IPS-NIHi7 (cell line): ENCODE results near the gene PCYOX1L.
A peak's percentile ranks its signal among the peaks of the same experiment; 100 is the strongest.

Source experiments
- DNase-seq: peaks from one replicate; pipeline ENCODE4 v3.0.0; 2012; ENCODE audit warnings: mixed read lengths; ENCODE audit errors: extremely low spot score

Gene PCYOX1L

DNA sequence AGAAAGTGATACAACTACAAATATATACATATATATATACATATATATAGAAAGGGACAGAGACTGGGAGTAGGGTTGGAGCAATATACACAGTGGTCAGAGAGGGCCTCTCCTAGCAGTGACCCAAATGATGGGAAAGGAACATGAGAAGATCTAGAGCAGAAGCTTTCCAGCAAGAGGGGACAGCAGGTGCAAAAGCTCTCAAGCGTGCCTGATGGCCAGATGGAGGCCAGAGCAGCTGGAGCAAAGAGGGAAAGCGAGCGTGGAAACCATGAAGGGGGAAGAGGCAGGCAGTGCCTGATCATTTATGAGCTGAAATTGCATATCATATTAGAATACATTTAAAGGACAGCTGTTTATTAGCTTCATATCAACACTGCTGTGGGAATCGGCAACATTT, 20.1 kb upstream of the PCYOX1L start:
- DNase-seq: no peak

DNA sequence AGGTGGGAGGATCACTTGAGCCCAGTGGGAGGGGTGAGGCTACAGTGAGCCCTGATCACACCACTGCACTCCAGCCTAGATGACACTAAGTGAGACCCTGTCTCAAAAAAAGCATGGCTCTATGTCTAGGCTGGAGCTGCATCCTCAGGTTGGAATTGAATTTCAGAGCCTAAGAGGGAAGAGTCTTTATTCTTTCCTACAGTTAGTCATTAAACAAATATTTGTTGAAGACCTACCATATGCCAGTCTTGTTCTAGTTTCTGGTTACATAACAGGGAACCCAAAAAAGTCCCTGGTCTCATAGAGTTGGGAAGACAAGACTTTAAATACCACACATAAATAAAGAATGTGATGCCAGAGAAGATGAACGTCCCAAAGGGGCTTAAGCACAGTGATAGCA, 19.5 kb upstream of the PCYOX1L start:
- no peak for DNase-seq

DNA sequence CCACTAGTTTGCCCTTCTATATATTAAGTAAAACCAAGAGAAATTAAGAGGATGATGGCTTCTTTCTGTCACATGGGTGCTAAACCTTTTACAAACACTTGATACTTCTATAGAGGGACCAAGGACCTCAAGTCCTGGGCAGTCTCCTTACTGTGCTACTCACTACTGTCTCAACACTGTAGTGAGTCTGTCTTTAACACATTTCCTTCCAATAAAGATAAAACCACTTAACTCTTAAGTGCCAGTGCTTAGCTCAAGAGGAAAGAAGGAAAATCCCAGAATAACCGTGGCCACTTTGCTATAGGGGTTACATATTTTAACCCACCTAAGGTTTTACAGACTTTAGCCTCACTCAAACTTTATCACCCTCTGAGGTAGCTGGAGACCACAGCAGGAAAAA, 16.9 kb upstream of the PCYOX1L start:
- no peak for DNase-seq

DNA sequence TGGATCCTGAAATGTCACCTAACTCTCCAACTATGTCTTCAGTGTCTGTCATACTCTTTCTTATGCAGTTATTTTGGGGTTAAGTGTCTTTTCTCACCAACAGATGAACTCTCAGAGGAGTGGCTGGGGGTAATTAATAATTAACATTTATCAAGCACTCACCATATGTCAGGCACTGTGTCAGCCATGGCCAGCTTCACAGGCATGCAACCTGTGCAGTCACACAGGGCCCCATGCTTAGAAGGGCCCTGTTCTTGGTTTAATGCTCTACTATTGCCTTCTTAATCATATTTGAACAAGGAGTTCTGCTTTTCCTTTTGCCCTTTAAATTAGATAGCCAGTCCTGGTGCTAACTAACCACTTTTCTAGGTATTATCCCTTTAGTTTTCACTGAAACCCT, 16.0 kb upstream of the PCYOX1L start:
- no peak for DNase-seq

DNA sequence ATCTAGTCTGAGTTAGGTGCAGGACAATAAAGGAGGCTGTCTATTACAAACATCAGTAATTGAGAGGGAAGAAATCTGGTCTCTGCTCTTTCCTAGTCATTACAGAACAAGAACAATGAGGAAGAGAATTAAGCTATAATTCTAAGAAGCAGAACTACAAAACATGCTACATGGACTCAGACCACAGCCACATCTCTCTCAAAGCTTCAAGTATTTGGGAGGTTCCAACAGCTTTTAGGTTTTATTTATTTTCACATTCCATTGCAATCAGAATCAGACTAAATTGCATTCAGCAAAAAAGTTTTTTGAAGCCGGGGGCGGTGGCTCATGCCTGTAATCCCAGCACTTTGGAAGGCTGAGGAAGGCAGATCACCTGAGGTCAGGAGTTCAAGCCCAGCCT, 13.7 kb upstream of the PCYOX1L start:
- DNase-seq: no peak

DNA sequence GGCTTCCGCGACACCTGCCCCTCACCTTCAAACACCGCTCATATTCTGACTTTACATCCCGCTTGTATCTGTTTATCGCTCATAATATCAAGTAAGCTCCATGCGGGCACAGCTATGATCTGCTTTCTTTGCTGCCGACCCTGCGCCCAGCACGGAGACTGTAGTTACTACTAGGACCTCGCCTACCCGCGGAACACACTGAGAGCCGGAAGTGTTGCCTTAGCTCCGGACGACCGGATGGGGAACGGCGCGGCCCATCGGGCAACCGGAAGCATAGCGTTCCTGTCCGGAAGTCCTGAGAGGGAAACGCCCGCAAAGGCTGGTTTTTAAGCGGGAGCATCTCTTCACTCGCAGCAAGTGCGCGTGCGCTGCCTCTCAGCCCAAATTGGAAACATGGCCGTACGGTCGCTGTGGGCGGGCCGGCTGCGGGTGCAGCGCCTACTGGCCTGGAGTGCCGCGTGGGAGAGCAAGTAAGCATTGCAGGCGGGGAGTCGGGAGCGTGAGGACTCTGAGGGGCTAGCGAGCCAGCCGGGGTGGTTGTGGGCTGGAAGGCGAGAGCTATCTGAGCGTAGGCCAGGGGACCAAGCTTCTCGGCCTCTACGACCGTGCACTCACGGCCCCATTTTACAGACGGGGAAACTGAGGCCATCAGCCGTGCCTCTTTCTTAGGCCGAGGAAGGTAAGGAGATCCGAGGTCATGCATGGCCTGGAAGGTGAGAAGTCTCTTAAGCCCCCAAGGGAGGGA, 12.5 kb upstream of the PCYOX1L start, which contains the start of gene GRPEL2:
GRPEL2 (plus strand) TSS at position 353 of the 745 bp plus-strand sequence; CDS start at position 394, 41 bp downstream.
- DNase-seq: peak; percentile 98

DNA sequence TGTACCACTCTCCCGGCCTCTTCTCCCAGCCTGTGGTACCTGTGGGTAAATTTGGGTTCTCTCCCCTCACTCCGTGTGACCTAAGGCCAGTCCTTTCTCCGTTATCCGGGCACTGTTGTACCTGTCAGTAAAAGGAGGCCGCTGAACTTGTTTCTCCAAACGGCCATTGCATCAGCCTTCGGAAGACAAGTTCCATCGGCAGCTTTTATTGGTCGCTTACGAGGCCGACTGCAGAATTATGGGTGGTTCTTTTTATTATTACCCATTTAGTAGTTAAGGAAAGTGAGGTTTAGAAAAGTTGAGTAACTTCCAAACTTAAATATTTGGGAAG, 12.0 kb upstream of the PCYOX1L start:
- DNase-seq: peak; percentile 13

DNA sequence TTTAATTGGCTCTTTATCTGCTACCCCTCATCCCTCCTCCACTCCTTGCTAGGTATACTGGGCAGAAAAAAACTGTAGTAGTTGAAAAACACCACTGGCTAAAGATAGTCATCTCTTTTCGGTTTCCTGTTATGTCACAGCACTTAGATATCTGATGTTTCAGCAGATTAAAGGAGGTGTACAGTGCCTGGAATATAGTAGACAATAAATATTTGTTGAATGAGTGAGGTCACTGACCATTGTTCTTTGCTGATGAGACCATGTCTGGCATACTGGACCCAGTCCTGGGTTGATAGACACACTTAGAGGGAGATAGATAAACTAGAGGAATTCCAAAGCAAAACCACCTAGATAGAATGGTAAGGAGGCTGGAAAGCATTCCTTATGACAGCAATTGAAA, 9.3 kb upstream of the PCYOX1L start:
- DNase-seq: no peak

DNA sequence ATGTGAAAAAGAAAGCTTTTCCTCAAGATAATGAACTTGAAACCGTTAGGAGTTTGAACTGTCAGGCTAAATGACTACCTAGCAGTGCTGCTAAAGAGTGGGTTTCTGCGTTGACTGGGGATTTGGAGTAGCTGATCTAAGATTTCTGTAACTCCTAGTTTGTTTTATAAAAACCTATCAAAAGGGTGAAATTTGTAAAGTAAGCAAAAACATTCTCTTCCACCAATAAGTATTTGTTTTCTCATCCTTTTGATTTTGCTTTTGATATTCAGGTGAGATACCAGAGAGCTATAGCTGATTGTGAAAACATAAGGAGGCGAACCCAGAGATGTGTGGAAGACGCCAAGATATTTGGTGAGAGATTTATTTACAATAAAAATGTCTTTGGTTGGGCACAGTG, 8.5 kb upstream of the PCYOX1L start:
- no peak for DNase-seq

DNA sequence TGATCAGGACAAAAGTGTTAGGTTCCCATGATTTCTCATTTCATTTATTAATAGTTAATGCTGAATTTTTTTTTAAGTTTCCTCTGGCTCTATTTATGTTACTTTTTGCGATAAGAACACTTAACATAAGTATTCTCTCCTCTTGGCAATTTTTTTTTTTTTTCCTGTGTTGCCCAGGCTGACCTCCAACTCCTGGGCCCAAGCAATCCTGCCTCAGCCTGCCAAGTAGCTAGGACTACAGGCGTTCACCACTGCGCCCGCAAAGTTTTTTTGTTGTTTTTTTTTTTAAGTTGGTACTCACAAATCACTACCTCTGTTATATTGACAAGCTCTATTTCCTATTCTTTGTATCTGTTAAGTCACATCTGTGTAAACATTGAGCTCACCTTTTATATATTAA, 5.7 kb upstream of the PCYOX1L start:
- no peak for DNase-seq

DNA sequence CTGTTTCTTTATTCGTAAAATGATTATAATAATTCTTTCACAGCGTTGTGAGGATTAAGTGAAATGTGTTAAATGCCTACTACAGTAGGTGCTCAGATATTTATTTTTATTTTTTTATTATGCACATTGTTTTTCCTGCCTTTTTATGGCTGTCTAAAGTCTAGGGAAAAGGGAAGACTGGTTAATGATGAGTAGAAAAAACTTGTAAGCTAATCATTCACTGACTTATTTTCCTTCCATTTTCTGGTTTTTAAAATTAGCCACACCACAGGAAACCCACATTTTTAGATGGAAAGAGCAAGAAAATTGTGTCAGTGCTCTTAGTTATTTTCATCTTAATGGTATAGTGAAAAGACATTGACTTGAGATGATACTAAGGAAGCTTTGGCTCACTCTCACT, 3.9 kb upstream of the PCYOX1L start:
- DNase-seq: no peak

DNA sequence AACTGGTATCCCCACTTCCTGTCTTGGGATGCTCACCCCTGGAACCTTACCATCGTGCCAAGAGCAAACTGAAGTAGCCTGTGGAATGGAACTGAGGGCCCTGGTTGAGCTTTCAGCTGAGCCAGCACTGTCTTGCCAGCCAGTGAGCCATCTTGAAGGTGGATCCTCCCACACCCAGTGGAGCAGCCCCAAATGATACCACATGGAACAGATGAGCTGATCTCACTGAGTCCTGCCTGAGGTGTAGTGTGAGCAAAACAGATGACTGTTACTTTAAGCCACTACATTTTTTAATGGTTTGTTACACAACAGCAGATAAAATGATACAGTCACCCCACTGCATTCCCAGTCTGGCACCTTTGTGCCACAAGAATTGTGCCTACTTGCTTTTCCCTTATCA, 2.2 kb upstream of the PCYOX1L start:
- no peak for DNase-seq

DNA sequence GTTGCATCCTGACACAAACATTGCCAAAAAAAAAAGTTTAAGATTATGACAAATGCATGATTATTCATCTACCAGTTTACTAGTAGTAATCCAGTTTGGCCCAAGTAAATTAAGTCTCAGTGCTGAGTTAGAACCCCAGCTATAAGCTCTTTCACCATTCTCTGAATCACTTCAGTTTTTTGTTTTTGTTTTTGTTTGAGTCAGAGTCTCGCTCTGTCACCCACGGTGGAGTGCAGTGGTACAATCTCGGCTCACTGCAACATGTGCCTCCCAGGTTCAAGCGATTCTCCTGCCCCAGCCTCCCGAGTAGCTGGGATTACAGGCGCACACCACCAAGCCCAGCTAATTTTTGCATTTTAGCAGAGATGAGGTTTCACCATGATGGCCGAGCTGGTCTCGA, 1.5 kb upstream of the PCYOX1L start:
- DNase-seq: no peak

DNA sequence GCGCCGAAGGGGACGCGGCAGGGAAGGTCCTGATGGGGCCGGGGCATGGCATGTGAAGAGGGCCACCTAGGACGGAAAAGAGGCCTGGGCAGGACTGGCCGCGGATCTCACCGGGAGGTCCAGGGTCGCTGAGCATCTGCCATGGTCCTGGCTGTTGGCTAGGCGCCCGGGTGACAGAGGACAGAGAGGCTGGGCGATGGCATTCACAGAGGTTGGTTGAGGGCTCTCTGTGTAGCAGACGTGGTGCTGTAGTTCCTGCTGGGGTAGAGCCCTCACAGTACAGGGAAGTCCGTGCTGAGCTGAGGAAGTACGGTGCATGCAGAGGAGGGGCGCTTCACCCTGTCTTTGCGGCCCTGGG, 427 bp downstream of the PCYOX1L start:
- DNase-seq: no peak

DNA sequence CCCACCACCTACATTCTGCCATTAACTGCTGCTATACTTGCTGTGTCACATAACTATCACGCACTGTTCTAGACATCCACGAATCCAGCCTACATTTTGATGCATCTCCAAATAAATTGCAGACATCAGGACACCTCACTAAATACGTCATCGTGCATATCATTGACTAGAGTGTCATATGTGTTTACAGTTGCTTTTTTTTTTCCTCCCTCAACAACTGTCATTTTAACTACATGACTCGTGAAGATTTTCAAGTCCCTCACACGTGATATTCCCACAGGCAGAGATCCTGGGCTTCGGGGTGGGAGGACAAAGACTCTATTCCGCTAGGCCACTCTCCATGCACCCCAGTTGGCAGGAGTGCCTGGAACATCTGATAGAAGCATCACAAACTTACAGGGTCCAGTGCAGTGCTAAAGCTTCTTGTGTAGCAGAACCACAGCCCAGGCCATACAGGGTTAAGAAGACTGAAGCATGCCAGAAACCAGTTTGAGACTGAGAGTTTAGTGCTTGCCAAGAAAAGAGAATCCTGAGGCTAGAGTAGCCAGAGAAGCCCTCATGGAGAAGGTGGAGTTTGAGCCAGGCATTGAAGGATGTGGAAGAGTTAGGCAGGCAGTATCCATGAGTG, 1.1 kb downstream of the PCYOX1L start:
- no peak for DNase-seq

DNA sequence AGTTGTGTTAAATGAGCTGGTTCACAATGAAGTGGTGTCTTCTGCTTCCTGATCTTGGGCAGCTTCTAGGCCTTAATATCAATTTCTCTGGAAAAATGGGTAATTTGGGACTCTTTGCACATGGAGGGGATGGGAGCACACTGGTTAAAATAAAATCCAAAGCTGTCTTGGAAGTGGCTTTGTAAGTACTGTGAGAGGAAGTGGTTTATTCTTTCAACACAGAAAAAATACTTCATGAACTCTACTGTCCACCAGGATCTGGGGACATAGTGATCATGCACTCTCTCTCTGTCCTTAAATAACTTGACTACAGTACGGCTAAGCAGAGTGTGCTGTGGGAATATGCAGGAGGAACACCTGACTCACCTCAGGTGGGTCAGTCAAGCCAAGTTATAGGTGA, 2.4 kb downstream of the PCYOX1L start:
- no peak for DNase-seq

DNA sequence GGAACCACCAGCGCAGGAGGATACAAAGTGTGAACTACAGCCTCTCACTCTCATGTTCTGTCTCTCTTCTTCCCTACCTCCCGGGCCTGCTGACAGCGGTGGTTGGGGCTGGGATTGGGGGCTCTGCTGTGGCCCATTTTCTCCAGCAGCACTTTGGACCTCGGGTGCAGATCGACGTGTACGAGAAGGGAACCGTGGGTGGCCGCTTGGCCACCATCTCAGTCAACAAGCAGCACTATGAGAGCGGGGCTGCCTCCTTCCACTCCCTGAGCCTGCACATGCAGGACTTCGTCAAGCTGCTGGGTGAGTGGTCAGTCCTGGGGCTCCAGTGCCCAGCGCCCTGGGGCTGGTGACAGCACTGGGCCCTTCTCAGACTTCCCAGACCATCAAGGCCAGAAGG, 4.7 kb downstream of the PCYOX1L start:
- no peak for DNase-seq

DNA sequence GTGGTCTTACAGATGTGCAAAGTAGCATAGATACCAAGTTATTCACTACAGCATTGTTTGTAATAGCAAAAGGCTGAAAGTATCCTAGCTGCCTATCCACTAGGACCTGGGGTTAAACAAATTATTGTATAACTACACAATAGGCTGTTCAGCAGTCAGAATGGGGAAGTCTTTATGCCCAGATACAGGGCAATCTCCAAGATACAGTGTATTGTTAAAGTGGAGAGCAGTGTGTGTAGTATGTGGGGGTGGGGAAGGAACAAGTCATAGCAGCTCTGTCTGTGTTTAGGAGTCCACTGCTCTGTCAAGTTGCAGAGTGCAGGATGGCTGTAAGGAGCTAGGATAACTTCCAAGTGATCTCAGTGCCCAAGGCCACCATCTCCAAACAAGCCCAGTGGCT, 5.5 kb downstream of the PCYOX1L start:
- DNase-seq: no peak

DNA sequence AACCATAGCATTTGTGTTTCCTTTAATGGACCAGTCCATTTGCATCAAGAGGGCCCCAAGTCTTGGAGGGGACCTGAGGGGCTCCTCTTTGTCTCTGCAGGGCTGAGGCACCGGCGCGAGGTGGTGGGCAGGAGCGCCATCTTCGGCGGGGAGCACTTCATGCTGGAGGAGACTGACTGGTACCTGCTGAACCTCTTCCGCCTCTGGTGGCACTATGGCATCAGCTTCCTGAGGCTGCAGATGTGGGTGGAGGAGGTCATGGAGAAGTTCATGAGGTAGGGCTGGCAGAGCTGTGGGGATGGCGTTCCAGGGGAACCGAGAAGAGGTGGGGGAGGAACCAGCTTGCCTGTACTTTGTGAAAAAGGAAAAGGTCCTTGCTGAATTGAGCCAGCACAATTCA, 6.1 kb downstream of the PCYOX1L start:
- no peak for DNase-seq

DNA sequence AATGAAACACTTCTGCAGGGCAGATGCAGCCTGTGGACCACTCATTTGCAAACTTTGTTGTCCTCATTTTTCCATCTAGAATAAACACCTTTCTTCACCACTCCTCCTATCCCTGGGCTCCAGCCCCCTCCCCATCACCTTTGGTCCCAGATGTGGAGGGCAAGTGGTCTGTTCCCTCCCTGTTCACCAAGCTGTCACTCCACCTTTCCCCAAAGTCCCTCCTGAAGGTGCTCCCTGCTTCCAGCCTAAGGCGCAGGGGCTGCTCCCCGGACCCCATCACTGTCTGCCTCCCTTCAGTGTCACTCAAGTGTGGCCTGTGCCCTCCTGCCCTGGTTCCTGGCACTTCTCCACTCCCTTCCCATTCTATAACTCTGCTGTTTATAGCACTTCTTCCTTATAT, 6.9 kb downstream of the PCYOX1L start:
- no peak for DNase-seq

DNA sequence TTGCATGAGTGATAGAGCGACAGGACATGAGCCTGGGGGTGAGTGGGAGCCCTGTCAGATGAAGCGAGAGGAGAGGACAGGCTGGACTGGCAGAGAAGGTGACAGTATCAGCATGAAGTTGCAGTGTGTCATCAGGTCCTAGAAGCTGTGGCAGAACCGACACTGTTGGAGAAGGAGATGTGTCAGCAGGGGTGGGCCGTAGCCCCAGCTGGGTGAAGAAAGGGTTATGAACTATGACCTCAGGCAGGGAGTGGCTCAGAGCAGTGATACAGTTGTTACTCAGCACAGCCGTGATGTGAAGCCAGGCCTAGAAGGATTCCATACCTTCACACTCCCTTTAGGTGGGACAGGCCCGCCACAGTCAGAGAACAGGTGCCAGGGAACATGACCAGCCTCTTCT, 7.6 kb downstream of the PCYOX1L start:
- DNase-seq: no peak

DNA sequence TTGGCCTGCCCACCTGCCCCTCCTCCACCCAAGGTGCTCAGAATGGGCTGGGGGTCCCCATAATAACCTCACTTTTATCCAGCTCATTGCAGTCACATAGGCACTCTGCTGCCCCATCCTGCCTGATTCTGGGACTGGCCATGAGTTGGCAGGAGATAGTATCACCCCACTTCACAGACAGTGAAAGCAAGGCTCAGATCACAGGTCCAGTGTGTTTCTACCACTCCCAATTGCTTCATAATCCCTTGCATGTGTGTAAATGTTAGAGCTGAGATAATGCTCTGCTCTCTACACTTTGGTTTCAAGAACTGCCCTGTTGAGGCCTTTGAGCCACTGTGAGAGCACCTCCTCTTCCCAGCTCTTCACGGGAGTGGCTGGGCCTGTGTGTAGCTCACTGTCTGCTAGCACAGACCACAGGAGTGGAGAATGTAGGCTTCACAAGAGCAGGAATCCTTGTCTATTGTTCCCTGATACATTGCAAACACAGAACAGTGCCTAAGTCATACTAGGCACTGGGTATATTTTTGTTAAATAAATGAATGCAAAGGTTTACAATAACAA, 8.4 kb downstream of the PCYOX1L start:
- no peak for DNase-seq

DNA sequence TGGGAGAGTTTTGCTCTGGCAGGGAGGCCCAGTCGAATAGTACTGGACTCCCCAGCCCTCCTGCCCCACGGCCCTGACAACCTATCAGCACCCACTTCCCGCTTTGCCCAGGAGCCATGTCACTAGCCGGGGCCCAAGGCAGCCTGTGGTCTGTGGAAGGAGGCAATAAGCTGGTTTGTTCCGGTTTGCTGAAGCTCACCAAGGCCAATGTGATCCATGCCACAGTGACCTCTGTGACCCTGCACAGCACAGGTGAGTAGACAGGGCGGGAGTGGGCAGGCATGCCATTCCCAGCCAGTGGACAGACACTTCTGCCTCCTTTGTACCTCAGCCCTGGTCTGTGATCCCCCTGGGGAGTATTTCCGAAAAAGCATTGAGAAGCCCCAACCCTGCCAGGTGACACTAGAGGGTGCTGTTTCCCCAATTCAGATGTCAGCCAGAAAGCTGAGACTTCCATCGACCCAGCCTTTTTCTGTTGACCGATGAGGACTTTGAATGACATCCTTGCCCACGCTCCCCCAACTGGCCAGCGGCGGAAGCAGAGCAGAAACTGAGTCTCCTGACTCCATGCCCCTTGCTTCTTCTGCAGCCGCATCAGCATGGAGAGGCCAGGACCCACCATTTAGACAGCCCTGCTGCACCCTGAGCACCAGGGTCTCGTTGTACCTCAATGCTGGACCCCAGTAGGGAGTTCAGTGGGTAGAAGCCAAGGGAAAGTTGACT, 9.6 kb downstream of the PCYOX1L start:
- peak; percentile 90 for DNase-seq
